Fibroblast of villous mesenchyme (primary cell): Measurements from ENCODE around the gene C3. TPM values are rescaled to one million over a fixed set of nuclear protein-coding genes. Genes with fewer than 3 reads are reported as not detected.
"Not testable (repeated sequence)": the region's sequence is repeated elsewhere in the genome, so short reads cannot be mapped to it uniquely, and the experiment has no call there.

Experiments
- DNase-seq: peaks from one replicate; pipeline ENCODE4 v3.0.0-alpha.2; 2010; ENCODE audit warnings: low read depth
- H3K4me3 ChIP-seq: 2 replicates; pipeline ENCODE4 v1.5.1; 2011; ENCODE audit warnings: low read depth, mild to moderate bottlenecking, low read length
- total RNA-seq: library from RNA; depleted of rRNA; stranded (reverse); fragments of >200 nt; gene quantifications from 2 replicates; pipeline ENCODE4 v1.2.3, GENCODE V29; 2012
- TF ChIP-seq, protein P1 (sequence below): IDR thresholded peaks from 2 replicates; pipeline ENCODE4 v1.5.1; 2012; ENCODE audit warnings: low read depth, mild to moderate bottlenecking, low read length; ENCODE audit not compliant: insufficient read depth

Gene C3
- total RNA-seq, 1 donor = 76.0 TPM

DNA sequence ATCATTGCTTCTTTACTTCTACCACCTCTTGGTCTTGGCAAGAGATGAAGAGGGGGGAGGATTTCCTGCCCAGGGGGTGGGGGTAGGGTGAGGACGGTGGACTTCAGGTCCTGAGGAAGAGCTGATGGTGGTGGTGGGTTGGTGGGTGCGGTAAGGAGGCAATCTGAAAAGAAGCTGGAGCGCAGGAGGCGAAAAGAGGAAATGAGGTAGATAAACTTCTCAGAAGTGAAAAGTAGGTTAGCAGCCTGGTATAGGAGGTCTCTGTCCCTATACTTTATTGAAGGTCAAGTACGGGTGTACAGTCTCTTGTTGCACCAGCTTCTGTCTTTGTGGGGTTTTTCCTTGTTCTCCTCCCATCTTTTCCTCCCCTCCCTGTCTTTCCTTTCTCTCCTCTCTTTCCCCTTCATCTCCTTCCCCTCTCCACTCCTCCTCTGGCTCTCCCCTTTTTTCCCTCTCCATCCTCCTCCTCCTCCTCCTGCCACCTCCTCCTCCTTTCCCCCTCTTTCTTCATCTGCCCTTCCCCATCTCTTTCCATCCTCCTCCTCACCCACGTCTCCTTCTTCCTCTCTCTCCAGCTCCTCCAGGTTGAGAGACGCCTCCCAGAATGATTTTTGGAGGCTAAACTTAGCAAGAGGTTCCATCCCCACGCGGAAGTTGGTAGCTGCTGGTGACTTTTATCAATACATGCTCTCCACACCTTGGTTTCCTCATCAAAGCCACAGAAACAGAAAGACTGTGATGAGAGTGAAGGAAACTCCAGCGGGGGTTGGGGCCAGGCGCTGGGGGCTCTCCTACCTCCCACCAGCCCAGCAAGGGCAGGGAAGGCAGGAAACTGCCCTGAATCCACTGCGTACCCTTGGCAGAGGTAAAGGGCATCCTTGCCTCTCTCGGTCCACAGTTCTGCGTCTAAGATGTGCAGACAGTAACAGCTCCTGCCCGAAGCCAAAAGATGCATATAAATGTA is 65.8 kb downstream of the C3 start:
- no peak for DNase-seq
- TF ChIP-seq, protein P1, sequence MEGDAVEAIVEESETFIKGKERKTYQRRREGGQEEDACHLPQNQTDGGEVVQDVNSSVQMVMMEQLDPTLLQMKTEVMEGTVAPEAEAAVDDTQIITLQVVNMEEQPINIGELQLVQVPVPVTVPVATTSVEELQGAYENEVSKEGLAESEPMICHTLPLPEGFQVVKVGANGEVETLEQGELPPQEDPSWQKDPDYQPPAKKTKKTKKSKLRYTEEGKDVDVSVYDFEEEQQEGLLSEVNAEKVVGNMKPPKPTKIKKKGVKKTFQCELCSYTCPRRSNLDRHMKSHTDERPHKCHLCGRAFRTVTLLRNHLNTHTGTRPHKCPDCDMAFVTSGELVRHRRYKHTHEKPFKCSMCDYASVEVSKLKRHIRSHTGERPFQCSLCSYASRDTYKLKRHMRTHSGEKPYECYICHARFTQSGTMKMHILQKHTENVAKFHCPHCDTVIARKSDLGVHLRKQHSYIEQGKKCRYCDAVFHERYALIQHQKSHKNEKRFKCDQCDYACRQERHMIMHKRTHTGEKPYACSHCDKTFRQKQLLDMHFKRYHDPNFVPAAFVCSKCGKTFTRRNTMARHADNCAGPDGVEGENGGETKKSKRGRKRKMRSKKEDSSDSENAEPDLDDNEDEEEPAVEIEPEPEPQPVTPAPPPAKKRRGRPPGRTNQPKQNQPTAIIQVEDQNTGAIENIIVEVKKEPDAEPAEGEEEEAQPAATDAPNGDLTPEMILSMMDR = no peak

DNA sequence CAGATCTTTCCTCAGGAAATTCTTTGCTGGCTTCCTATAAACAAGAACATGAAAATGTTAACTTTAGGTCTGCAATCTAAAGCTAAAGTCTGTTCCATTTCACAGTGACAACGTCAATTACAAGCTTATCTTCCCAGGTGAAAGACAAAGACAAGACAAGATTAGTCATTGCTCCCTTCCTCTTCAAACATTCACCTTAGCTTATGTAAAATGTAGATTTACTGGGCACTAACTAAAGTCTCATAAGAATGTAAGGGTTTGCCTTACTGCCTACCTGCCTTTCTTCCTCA is 67.7 kb downstream of the C3 start:
- no peak overlapping the region for H3K4me3 ChIP-seq
- TF ChIP-seq, protein P1 = no peak
- no peak for DNase-seq

More for the DNA sequence above, 65.8 kb downstream of the C3 start:
- H3K4me3 ChIP-seq = no peak overlapping the region

DNA sequence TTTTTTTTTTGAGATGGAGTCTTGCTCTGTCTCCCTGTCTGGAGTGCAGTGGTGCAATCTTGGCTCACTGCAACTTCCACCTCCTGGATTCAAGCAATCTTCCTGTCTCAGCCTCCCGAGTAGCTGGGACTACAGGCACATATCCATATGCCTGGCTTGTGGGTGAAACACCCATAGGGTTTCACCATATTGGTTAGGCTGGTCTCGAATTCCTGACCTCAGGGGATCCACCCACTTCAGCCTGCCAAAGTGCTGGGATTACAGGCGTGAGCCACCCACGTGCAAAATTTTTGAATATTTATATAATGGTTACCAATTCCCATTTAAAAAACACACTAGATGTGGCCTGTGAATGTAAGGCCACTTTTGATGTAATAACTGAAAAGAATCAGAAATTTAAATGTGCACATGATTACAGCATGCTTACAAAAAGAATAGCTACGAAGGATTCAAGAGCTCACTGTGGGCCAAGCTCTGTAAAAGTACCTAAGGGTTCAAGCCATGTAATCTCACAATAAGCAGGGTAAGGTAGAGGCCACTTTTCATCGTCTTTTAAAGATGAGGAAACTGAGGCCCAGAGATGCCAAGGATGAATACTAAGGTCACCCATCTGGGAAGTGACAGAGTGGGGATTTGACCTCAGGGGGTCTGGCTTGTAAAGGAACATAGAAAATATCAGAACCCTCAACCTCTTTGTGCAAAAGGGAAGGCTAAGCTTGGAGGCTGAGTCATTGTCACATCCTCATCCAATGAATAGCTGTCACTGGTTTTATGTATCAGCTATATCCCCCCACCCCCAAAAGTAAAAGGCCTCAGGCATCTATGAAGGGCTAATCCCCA is 68.3 kb downstream of the C3 start:
- TF ChIP-seq, protein P1 = no peak

DNA sequence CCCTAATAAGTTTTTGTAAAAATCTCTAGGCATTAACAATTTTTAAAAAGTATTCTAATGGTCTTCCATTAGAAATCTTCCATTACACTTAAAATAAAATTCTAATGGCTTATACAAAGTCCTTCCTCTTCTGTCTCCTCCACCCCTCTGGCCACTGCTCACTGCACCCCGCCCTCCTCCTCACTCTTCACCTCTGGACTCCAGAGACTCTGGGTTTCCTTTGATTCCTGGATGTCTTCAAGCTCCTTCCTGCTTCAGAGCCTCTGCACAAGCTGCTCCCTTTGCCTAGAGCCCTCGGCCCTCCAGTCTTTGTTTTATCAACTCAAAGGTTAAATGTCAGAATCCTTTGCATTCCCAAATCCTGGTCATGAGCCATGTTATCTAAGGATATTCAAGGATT is 71.3 kb downstream of the C3 start:
- no peak for DNase-seq
- TF ChIP-seq, protein P1 = no peak
- no peak overlapping the region for H3K4me3 ChIP-seq

More for the DNA sequence above, 68.3 kb downstream of the C3 start:
- no peak overlapping the region for H3K4me3 ChIP-seq
- DNase-seq = no peak

DNA sequence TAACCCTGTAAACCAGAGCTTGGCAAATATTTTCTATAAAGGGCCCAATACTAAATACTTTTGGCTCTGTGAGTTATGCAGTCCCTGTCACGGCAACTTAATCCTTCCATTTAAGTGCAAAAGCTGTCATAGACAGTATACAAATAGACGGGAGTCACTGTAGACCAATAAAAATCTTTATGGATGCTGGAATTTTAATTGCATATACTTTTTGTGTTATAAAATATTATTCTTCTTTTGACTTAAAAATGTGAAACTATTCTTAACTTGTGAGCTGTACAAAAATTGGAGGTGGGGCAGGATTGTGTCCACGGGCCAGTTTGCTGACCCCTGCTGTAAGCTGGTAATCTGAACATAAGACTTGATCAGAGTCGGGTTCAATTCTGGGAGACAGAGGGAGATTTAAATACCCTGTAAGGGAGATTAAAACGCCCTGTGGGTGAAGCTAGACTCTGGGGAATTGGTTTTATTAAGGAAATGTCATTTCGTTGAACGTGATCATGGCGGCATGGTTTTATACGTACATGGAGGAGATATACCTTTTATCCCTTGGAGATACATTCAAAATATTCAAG is 72.2 kb downstream of the C3 start:
- no peak for DNase-seq
- TF ChIP-seq, protein P1 = no peak
- no peak overlapping the region for H3K4me3 ChIP-seq

DNA sequence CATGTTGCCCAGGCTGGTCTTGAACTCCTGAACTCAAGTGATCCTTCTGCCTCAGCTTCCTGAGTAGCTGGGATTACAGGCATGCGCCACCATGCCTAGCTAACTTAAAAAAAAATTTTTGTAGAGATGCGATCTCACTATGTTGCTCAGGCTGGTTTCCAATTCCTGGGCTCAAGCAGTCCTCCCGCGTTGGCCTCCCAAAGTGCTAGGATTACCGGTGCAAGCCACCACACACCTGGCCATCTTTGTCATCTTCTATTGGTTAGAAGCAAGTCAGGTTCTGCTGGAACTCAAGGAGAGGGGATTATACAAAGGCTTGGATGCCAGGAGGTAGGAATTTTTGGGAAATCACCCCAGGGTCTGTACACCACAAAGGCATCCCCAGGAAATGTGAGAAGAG is 75.7 kb downstream of the C3 start:
- DNase-seq = no peak
- TF ChIP-seq, protein P1 = no peak
- H3K4me3 ChIP-seq = no peak overlapping the region

DNA sequence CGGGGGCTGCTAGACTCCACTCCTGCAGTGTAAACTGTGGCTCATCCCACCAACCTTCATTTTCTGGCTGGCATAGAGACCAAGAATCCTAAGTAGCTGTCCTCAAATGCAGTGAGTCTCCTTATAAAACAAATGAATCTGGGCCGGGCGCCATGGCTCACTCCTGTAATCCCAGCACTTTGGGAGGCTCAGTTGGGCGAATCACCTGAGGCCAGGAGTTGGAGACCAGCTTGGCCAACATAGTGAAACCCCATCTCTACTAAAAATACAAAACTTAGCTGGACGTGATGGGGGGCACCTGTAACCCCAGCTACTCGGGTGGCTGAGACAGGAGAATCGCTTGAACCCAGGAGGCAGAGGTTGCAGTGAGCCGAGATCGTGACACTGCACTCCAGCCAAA is 80.1 kb downstream of the C3 start:
- DNase-seq, H3K4me3 ChIP-seq: not testable (repeated sequence)
